A549 (cell line): ENCODE results near the gene CAND2.

Experiments used
- CBX8 ChIP-seq: fragments of 200-600 bp; sonication (generic); IDR thresholded peaks from 2 replicates; pipeline ENCODE4 v1.6.1; 2016
- CTCF ChIP-seq: fragments of >200 bp; sonication (Bioruptor Twin); formaldehyde crosslinking; IDR thresholded peaks from 3 replicates; pipeline ENCODE4 v1.5.1; 2016
- ELK1 ChIP-seq: fragments of 150-350 bp; IDR thresholded peaks from 2 replicates; pipeline ENCODE4 v1.6.1; 2014; ENCODE audit warnings: low read depth, mild to moderate bottlenecking, low read length
- ESRRA ChIP-seq: fragments of 150-350 bp; IDR thresholded peaks from 2 replicates; pipeline ENCODE4 v1.6.1; 2014; ENCODE audit warnings: mild to moderate bottlenecking, low read length, borderline replicate concordance
- JUNB ChIP-seq: fragments of >200 bp; sonication (Bioruptor Twin); formaldehyde crosslinking; IDR thresholded peaks from 2 replicates; pipeline ENCODE4 v1.6.1; 2016
- MAFK ChIP-seq: fragments of 450-650 bp; IDR thresholded peaks from 2 replicates; pipeline ENCODE4 v1.6.1; 2014; ENCODE audit not compliant: partially characterized antibody
- POLR2A ChIP-seq: IDR thresholded peaks from 2 replicates; pipeline ENCODE4 v1.6.1; 2012; ENCODE audit warnings: mild to moderate bottlenecking, low read length
- REST ChIP-seq: fragments of 200-600 bp; sonication (generic); IDR thresholded peaks from 2 replicates; pipeline ENCODE4 v1.6.1; 2016; ENCODE audit warnings: antibody characterized with exemption, mild to moderate bottlenecking, moderate library complexity
- TP53 ChIP-seq: fragments of 250-450 bp; sonication (Bioruptor Pico); IDR thresholded peaks from 2 replicates; pipeline ENCODE4 v1.5.0; 2021; ENCODE audit warnings: mild to moderate bottlenecking, moderate library complexity

GRCh38 chr3:12759693-12760565, 36.6 kb upstream of the CAND2 start:
- TF ChIP-seq CTCF (no peak), ELK1 (no peak), ESRRA (no peak), CBX8 (no peak), JUNB (no peak), POLR2A (no peak), REST (no peak), TP53 (no peak), MAFK (no peak)
